SU-DHL-6 (cell line): Measurements from ENCODE around the gene PHPT1.

Experiments used
- H2AFZ ChIP-seq: fragments of 200-600 bp; sonication (generic); 2 replicates; pipeline ENCODE4 v1.6.1; 2014; ENCODE audit warnings: low read depth, mild to moderate bottlenecking, moderate library complexity, mixed read lengths, antibody characterized with exemption, low read length; ENCODE audit not compliant: severe bottlenecking
- H3F3A ChIP-seq: fragments of 200-600 bp; shearing (Covaris generic); 2 replicates; pipeline ENCODE4 v1.6.0; 2016; ENCODE audit warnings: antibody characterized with exemption, mild to moderate bottlenecking; ENCODE audit not compliant: insufficient read depth
- H3K27ac ChIP-seq: fragments of 200-600 bp; sonication (generic); 2 replicates; pipeline ENCODE4 v1.5.1; 2016; ENCODE audit warnings: low read depth, mild to moderate bottlenecking, low read length, moderate library complexity, mixed read lengths
- H3K27me3 ChIP-seq: fragments of 200-600 bp; sonication (generic), shearing (Covaris generic); 2 replicates; pipeline ENCODE4 v1.6.0; 2014; ENCODE audit warnings: mild to moderate bottlenecking, low read length
- H3K36me3 ChIP-seq: fragments of 200-600 bp; sonication (generic); 2 replicates; pipeline ENCODE4 v1.6.1; 2014; ENCODE audit warnings: mild to moderate bottlenecking, low read length, mixed read lengths
- H3K4me2 ChIP-seq: fragments of 300-600, 200-600 bp; shearing (Covaris generic), sonication (generic); 2 replicates; pipeline ENCODE4 v1.6.0; 2014; ENCODE audit warnings: low read length, low read depth, mild to moderate bottlenecking; ENCODE audit not compliant: poor library complexity, severe bottlenecking
- H3K4me3 ChIP-seq: fragments of 200-600 bp; sonication (generic); 2 replicates; pipeline ENCODE4 v1.5.1; 2014; ENCODE audit warnings: antibody characterized with exemption, low read length, mild to moderate bottlenecking, mixed read lengths; ENCODE audit not compliant: insufficient read depth, poor library complexity, severe bottlenecking
- H3K79me2 ChIP-seq: fragments of 200-600 bp; sonication (generic); 2 replicates; pipeline ENCODE4 v1.6.1; 2014; ENCODE audit warnings: mild to moderate bottlenecking, low read length, moderate library complexity; ENCODE audit not compliant: insufficient read depth
- H3K9ac ChIP-seq: fragments of 200-600 bp; sonication (generic); 2 replicates; pipeline ENCODE4 v1.7.0; 2014; ENCODE audit warnings: mild to moderate bottlenecking, low read length
- H3K9me2 ChIP-seq: fragments of 200-600 bp; sonication (generic); replicated peaks from 2 replicates; pipeline ENCODE4 v1.6.1; 2014; ENCODE audit warnings: low read length; ENCODE audit not compliant: insufficient read depth
- H3K9me3 ChIP-seq: fragments of 200-600 bp; sonication (generic); 2 replicates; pipeline ENCODE4 v1.6.1; 2014; ENCODE audit warnings: low read length, mixed read lengths; ENCODE audit not compliant: insufficient read depth
- H4K20me1 ChIP-seq: fragments of 200-600 bp; sonication (generic); 2 replicates; pipeline ENCODE4 v1.6.1; 2014; ENCODE audit warnings: low read depth, mild to moderate bottlenecking, antibody characterized with exemption, low read length, moderate library complexity, mixed read lengths
- CTCF ChIP-seq: fragments of 200-600 bp; sonication (generic); IDR thresholded peaks from one replicate; pipeline ENCODE4 v1.5.1; 2017; ENCODE audit warnings: antibody characterized with exemption, mild to moderate bottlenecking, low read length, moderate library complexity; ENCODE audit not compliant: insufficient read depth, poor library complexity, severe bottlenecking
- EZH2phosphoT487 ChIP-seq: fragments of 200-600 bp; sonication (generic), shearing (Covaris generic); conservative IDR thresholded peaks from 2 replicates; pipeline ENCODE4 v1.6.1; 2018; ENCODE audit warnings: mild to moderate bottlenecking, antibody characterized with exemption, low read length, moderate library complexity, mixed read lengths

PHPT1 gene

GRCh38 chr9:136898483-136899100 is 49.4 kb downstream of the PHPT1 start:
- TF ChIP-seq CTCF: no peak
- no peak for TF ChIP-seq EZH2phosphoT487
- H3K27me3 ChIP-seq: no peaks in the 10 kb centered on the region
- no peak overlapping the region for H3K4me3 ChIP-seq
- no peak overlapping the region for H3K27ac ChIP-seq
- H3K9me2 ChIP-seq: no peaks in the 10 kb centered on the region
- no peaks in the 10 kb centered on the region for H3F3A ChIP-seq
- H2AFZ ChIP-seq: no peak overlapping the region
- no peak overlapping the region for H3K9ac ChIP-seq
- no peak overlapping the region for H3K4me2 ChIP-seq
- no peaks in the 10 kb centered on the region; the same call in 1 of the 2 replicates for H3K36me3 ChIP-seq
- H3K79me2 ChIP-seq: peaks cover 39% of the 10 kb centered on the region
- no peaks in the 10 kb centered on the region for H3K9me3 ChIP-seq
- H4K20me1 ChIP-seq: no peaks in the 10 kb centered on the region

GRCh38 chr9:136899196-136899595 is 50.0 kb downstream of the PHPT1 start:
- H3K27ac ChIP-seq: no peak overlapping the region
- H3K4me3 ChIP-seq: no peak overlapping the region
- no peaks in the 10 kb centered on the region for H3F3A ChIP-seq
- H3K79me2 ChIP-seq: peaks cover 35% of the 10 kb centered on the region
- no peak overlapping the region for H2AFZ ChIP-seq
- TF ChIP-seq EZH2phosphoT487 (no peak), CTCF (no peak)
- no peaks in the 10 kb centered on the region for H3K9me2 ChIP-seq
- H3K9me3 ChIP-seq: no peaks in the 10 kb centered on the region
- no peaks in the 10 kb centered on the region; the same call in 1 of the 2 replicates for H3K36me3 ChIP-seq
- H3K9ac ChIP-seq: no peak overlapping the region
- H4K20me1 ChIP-seq: no peaks in the 10 kb centered on the region
- H3K4me2 ChIP-seq: no peak overlapping the region
- H3K27me3 ChIP-seq: no peaks in the 10 kb centered on the region

GRCh38 chr9:136900556-136900955 is 51.3 kb downstream of the PHPT1 start:
- Histone ChIP-seq H3K9me2 (no peaks in the 10 kb centered on the region), H3K4me2 (no peak overlapping the region), H3K9ac (no peak overlapping the region), H2AFZ (no peak overlapping the region), H3F3A (no peaks in the 10 kb centered on the region), H3K27ac (no peak overlapping the region), H3K9me3 (no peaks in the 10 kb centered on the region), H3K36me3 (no peaks in the 10 kb centered on the region; the same call in 1 of the 2 replicates), H3K4me3 (no peak overlapping the region), H3K79me2 (peaks cover 21% of the 10 kb centered on the region), H3K27me3 (no peaks in the 10 kb centered on the region), H4K20me1 (no peaks in the 10 kb centered on the region)
- TF ChIP-seq CTCF (no peak), EZH2phosphoT487 (no peak)
